Hepatocyte (in vitro differentiated cells): ENCODE measurements around the gene C19orf18. TPM values are rescaled to one million over a fixed set of nuclear protein-coding genes. Genes with fewer than 3 reads are reported as not detected.
A peak's percentile ranks its signal among the peaks of the same experiment; 100 is the strongest.

ENCODE experiments used
- DNase-seq: peaks from one replicate; pipeline ENCODE4 v3.0.0-alpha.2; 2016; ENCODE audit warnings: low spot score
- H2AFZ ChIP-seq: fragments of 200-600 bp; sonication (generic); 2 replicates; pipeline ENCODE4 v1.6.0; 2016; ENCODE audit warnings: antibody characterized with exemption, mild to moderate bottlenecking
- H3K27ac ChIP-seq: fragments of 200-600 bp; sonication (generic); 2 replicates; pipeline ENCODE4 v1.5.1; 2016; ENCODE audit warnings: mild to moderate bottlenecking
- H3K27me3 ChIP-seq: fragments of 200-600 bp; sonication (generic); 2 replicates; pipeline ENCODE4 v1.6.1; 2016
- H3K36me3 ChIP-seq: fragments of 200-600 bp; sonication (generic); replicated peaks from 2 replicates; pipeline ENCODE4 v1.5.1; 2016; ENCODE audit warnings: low read depth; ENCODE audit not compliant: insufficient read depth
- H3K4me1 ChIP-seq: fragments of 200-600 bp; sonication (generic); 2 replicates; pipeline ENCODE4 v1.5.1; 2016; ENCODE audit warnings: mild to moderate bottlenecking, moderate library complexity; ENCODE audit not compliant: insufficient read depth
- H3K4me2 ChIP-seq: fragments of 200-600 bp; sonication (generic); 2 replicates; pipeline ENCODE4 v1.6.0; 2016
- H3K4me3 ChIP-seq: fragments of 200-600 bp; sonication (generic); 2 replicates; pipeline ENCODE4 v1.5.1; 2016; ENCODE audit warnings: mild to moderate bottlenecking
- H3K79me2 ChIP-seq: fragments of 200-600 bp; sonication (generic); 2 replicates; pipeline ENCODE4 v1.6.0; 2017; ENCODE audit warnings: mild to moderate bottlenecking
- H3K9me2 ChIP-seq: fragments of 200-600 bp; sonication (generic); replicated peaks from 2 replicates; pipeline ENCODE4 v1.6.0; 2017; ENCODE audit warnings: mild to moderate bottlenecking; ENCODE audit not compliant: insufficient read depth
- H3K9me3 ChIP-seq: fragments of 200-600 bp; sonication (generic); 2 replicates; pipeline ENCODE4 v1.5.1; 2016; ENCODE audit warnings: low read depth, mild to moderate bottlenecking
- H4K20me1 ChIP-seq: fragments of 200-600 bp; sonication (generic); 2 replicates; pipeline ENCODE4 v1.6.0; 2016; ENCODE audit warnings: mild to moderate bottlenecking; ENCODE audit not compliant: insufficient read depth, poor library complexity, severe bottlenecking
- EZH2 ChIP-seq: fragments of 200-600 bp; sonication (generic); IDR thresholded peaks from 2 replicates; pipeline ENCODE4 v1.6.1; 2016; ENCODE audit warnings: antibody characterized with exemption, mild to moderate bottlenecking, borderline replicate concordance
- EZH2phosphoT487 ChIP-seq: fragments of 200-600 bp; sonication (generic); IDR thresholded peaks from one replicate; pipeline ENCODE4 v1.6.1; 2018; ENCODE audit warnings: antibody characterized with exemption, mild to moderate bottlenecking, low read depth, moderate library complexity; ENCODE audit not compliant: unreplicated experiment, severe bottlenecking
- WGBS: methylation state at CpG from one replicate; pipeline ENCODE4 v1.1.6; 2016; ENCODE audit warnings: low lambda C conversion rate; ENCODE audit errors: missing lambda C conversion rate; 5-methylcytosine and 5-hydroxymethylcytosine counted together
- polyA plus RNA-seq: library from polyadenylated mRNA; unstranded; fragments of >200 nt; fragmentation: Nextera tagmentation; extraction: Ambion mirVana; gene quantifications from 2 replicates; pipeline ENCODE4 v1.2.1, GENCODE V29; 2016
- total RNA-seq: library from RNA; depleted of rRNA; stranded (reverse); fragments of >200 nt; gene quantifications from 2 replicates; pipeline ENCODE4 v1.2.3, GENCODE V29; 2014
- TF ChIP-seq, protein P1 (sequence below): fragments of 200-600 bp; sonication (generic); IDR thresholded peaks from 2 replicates; pipeline ENCODE4 v1.5.1; 2016; ENCODE audit warnings: antibody characterized with exemption, mild to moderate bottlenecking; ENCODE audit not compliant: poor library complexity

The C19orf18 gene
- total and polyA plus RNA-seq, 2 experiments from 2014 or later: 0.60 to 2.0 TPM

- Histone ChIP-seq H4K20me1 (no peaks in the 10 kb centered on the region), H3K4me1 (peaks cover 13% of the 10 kb centered on the region), H3K27me3 (no peaks in the 10 kb centered on the region), H3K4me3 (peak within 1 kb of the TSS; percentile 94), H3K9me3 (peaks cover 64% of the 10 kb centered on the region), H2AFZ (peak within 1 kb of the TSS; percentile 99), H3K79me2 (peaks cover 40% of the 10 kb centered on the region), H3K4me2 (peak within 1 kb of the TSS; percentile 85), H3K36me3 (peaks cover 33% of the 10 kb centered on the region), H3K27ac (peak within 1 kb of the TSS; percentile 99), H3K9me2 (no peaks in the 10 kb centered on the region)
- TF ChIP-seq EZH2phosphoT487: no peak
- TF ChIP-seq, protein P1, sequence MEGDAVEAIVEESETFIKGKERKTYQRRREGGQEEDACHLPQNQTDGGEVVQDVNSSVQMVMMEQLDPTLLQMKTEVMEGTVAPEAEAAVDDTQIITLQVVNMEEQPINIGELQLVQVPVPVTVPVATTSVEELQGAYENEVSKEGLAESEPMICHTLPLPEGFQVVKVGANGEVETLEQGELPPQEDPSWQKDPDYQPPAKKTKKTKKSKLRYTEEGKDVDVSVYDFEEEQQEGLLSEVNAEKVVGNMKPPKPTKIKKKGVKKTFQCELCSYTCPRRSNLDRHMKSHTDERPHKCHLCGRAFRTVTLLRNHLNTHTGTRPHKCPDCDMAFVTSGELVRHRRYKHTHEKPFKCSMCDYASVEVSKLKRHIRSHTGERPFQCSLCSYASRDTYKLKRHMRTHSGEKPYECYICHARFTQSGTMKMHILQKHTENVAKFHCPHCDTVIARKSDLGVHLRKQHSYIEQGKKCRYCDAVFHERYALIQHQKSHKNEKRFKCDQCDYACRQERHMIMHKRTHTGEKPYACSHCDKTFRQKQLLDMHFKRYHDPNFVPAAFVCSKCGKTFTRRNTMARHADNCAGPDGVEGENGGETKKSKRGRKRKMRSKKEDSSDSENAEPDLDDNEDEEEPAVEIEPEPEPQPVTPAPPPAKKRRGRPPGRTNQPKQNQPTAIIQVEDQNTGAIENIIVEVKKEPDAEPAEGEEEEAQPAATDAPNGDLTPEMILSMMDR: no peak
- no peak for TF ChIP-seq EZH2
- WGBS: under 1% methylated on average over 78 of the region's 91 CpGs
- DNase-seq: peak; percentile 96
Observed at GRCh38 chr19:58002384-58003173, 28.2 kb upstream of the C19orf18 start, which contains the start of gene ZNF606. Gene ZNF606 (minus strand): TSS chr19:58002820. CDS start chr19:58001319, 1,501 bp downstream.

GRCh38 chr19:58001895-58002369, 27.6 kb upstream of the C19orf18 start:
- peaks cover 64% of the 10 kb centered on the region for H3K9me3 ChIP-seq
- H3K79me2 ChIP-seq: peaks cover 40% of the 10 kb centered on the region
- peaks cover 13% of the 10 kb centered on the region for H3K4me1 ChIP-seq
- H3K4me2 ChIP-seq: peak overlapping the region; percentile 85
- H3K4me3 ChIP-seq: peak overlapping the region; percentile 94
- H3K27ac ChIP-seq: peak overlapping the region; percentile 99
- TF ChIP-seq EZH2phosphoT487 (no peak), EZH2 (no peak)
- TF ChIP-seq, protein P1: no peak
- H2AFZ ChIP-seq: peak overlapping the region; percentile 99
- no peaks in the 10 kb centered on the region for H3K9me2 ChIP-seq
- DNase-seq: no peak
- H3K36me3 ChIP-seq: peaks cover 40% of the 10 kb centered on the region
- no peaks in the 10 kb centered on the region for H3K27me3 ChIP-seq
- H4K20me1 ChIP-seq: no peaks in the 10 kb centered on the region
- WGBS: 1% methylated on average over 23 of the region's 23 CpGs

DNA sequence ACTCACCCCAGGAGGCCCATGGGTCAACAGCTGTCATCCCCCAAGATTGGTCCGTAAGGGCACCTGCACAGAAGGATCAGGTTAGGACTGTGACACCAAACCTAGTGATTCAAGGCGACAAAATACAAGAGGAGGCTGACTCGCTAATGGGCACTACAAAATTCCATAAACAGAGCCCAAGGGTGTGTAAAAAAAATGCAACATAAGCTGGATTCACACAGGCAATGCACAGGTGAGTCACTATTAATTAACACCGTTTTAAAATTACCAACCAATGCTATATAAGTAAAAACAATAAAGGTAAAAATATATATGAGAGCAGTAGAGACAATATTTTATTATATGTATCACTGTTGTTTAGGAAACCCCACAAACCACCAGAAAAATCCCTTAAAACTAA, 26.3 kb upstream of the C19orf18 start:
- H3K9me3 ChIP-seq: peaks cover 68% of the 10 kb centered on the region
- no peak for TF ChIP-seq EZH2
- TF ChIP-seq EZH2phosphoT487: no peak
- TF ChIP-seq, protein P1: no peak
- H4K20me1 ChIP-seq: no peaks in the 10 kb centered on the region
- WGBS: 100% methylated on average over 4 of the region's 4 CpGs
- peaks cover 13% of the 10 kb centered on the region for H3K4me1 ChIP-seq
- H3K27ac ChIP-seq: no peak overlapping the region
- no peaks in the 10 kb centered on the region for H3K9me2 ChIP-seq
- H3K4me2 ChIP-seq: peak overlapping the region; percentile 85
- no peak overlapping the region for H2AFZ ChIP-seq
- H3K36me3 ChIP-seq: peaks cover 43% of the 10 kb centered on the region
- H3K4me3 ChIP-seq: no peak overlapping the region
- H3K79me2 ChIP-seq: peaks cover 40% of the 10 kb centered on the region
- DNase-seq: no peak
- no peaks in the 10 kb centered on the region for H3K27me3 ChIP-seq
